ENCODE data around the gene TTC34. TPM values are rescaled to one million over a fixed set of nuclear protein-coding genes. Genes with fewer than 3 reads are reported as not detected.

Gene TTC34
- total RNA-seq, 2 experiments from 2014 or later, result 0.97 to 1.0 TPM

DNA sequence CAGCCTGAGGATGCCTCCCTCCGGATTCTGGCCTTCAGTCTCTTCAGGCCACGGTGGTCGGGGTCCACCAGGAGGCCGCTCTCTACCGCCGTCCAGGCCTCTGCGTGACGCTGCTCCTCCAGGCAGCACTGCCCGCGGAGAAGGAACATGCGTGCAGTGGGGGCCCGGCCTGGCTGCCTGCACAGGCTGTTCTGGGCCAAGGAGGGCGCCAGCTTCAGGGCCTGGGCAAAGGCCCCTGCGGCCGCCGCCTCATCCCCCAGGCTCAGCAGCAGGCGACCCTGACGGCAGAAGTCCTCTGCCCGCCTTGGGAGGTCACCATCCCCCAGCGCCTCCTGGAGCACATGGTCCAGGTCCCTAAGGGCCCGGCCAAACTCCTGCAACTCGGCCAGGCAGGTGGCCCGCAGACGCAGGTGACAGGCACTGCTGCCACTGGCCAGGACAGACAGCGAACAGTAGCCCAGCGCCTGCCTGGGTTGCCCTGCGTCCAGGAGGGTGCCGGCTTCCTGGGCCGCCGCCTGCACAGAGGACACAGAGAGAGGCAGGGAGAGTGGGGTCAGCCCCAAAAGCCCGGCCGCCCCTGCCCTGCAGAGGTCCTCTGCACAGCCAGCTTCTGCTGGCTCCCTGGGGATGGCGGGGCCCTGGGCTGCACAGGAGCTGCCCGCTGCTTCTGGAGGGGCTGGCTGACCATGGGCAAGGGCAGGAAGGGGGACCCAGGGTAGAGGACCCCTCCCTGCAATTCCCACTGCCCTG, 159.9 kb downstream of the TTC34 start:
- no peak for DNase-seq
- intact Hi-C loops (cut with micrococcal nuclease), result loop anchor here (2.0 to 5.0 kb wide), 3 partner anchors 55 to 229 kb away; partner anchors contain the start of genes PEX10 and PRXL2B
- H3K36me3 Mint-ChIP-seq, result no peaks in the 10 kb centered on the region
- ChIA-PET POLR2A (no interaction called here), CTCF (no interaction called here)
- peak overlapping the region; percentile 85 for H3K4me3 Mint-ChIP-seq
- no peak overlapping the region for H3K27ac Mint-ChIP-seq
- peaks cover 13% of the 10 kb centered on the region for H3K9me3 Mint-ChIP-seq
- H3K4me1 Mint-ChIP-seq (ENCODE audit: low read depth), result peaks cover 10% of the 10 kb centered on the region
- peaks cover 7% of the 10 kb centered on the region for H3K27me3 Mint-ChIP-seq

DNA sequence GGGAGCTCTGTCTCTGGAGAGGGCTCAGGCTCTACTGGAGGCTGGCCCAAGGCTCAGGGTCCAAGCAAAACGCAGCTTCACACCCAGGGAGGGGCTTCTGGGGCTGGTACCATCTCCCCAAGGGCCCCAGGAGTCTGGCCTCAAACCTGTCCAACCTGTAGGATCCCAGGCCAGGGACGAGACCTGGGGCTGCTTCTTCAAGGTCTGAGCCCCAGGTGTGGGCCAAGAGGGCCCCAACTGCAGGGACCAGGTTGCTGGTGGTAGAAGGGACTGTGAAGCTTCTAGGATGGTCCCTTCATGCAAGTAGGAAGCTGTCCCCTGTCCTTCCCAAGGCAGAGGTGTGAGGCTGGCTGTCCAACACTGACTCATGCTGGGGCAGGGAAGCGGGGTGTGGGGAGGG, 160.9 kb downstream of the TTC34 start:
- ChIA-PET POLR2A (no interaction called here), CTCF (no interaction called here)
- no peaks in the 10 kb centered on the region for H3K36me3 Mint-ChIP-seq
- no peak overlapping the region for H3K4me3 Mint-ChIP-seq
- no peak overlapping the region for H3K27ac Mint-ChIP-seq
- H3K4me1 Mint-ChIP-seq (ENCODE audit: low read depth), result peaks cover 10% of the 10 kb centered on the region
- peaks cover 13% of the 10 kb centered on the region for H3K9me3 Mint-ChIP-seq
- intact Hi-C loops (cut with micrococcal nuclease), result loop anchor here (5.0 kb wide), 1 partner anchor 228 kb away; the partner anchor contains the start of gene PEX10
- DNase-seq, result no peak
- peaks cover 7% of the 10 kb centered on the region for H3K27me3 Mint-ChIP-seq

DNA sequence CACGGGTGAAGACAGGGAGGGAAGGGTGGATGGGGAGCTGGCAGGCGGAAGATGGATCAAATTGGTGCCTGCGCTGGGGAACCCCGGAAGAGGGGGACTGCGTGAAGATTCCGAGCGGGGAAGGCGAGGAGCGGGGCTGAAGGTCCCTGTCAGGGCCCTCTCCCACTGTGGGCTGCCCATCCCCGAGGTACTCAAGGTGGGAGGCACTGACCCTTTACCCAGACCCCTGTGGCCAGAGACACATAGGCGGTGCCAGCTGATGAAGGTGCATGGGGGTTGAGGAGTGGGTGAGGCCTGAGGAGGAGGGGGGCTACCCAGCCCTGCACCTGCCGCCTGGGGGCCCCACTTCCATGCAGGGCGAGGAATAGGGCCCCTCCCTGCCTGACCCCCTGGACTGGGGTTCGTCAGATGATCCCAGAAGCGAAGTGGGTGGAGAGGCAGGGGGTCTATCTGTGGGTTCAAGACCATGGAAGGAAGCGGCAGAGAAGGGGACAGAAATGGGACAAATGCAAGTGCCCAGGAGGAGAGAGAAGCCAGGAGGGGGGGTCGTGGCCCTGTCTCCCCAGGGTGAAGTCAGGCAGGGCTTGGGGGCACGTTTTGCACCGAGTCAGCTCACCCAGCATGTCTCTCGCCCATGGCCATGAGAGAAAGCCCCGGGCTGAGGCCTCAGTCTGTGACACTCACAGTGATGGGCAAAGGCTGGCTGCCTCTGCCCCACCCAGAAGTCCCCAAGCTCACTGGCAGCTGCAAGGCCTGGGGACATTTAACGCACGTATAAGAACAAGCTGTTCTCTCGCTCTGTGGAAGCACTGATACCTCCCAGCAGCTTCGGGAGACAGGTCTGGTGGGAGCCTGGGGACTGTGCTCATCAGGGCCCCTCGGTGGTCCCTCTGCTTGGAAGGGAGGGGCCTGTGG, 161.6 kb downstream of the TTC34 start:
- Mint-ChIP-seq H3K36me3 (no peaks in the 10 kb centered on the region), H3K27ac (no peak overlapping the region), H3K4me3 (no peak overlapping the region), H3K9me3 (peaks cover 13% of the 10 kb centered on the region), H3K27me3 (peaks cover 7% of the 10 kb centered on the region), H3K4me1 (ENCODE audit: low read depth) (peaks cover 10% of the 10 kb centered on the region)
- DNase-seq, result no peak
- POLR2A ChIA-PET, result no interaction called here
- CTCF ChIA-PET, result no interaction called here
- intact Hi-C loops (cut with micrococcal nuclease), result loop anchor here (5.0 kb wide), 1 partner anchor 228 kb away; the partner anchor contains the start of gene PEX10

DNA sequence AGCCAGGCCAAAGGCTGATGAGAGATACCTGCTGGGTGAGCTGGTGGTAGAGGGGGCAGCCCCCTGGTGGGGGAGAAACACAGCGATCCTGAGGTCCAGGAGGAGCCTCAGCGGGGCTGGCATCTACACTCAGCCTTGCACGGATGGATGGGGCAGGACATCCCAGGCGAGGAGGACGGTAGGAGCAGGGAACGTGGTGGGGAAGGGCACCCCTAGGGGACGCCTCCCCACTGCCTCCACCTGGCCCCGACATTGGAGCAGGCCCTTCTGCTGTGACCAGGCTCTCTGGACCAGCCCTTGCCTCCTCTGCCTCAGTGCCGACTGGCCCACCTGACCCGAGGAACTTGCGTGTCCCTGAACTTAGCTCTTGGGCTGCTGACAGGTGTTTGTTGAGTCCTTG, 162.3 kb downstream of the TTC34 start:
- Mint-ChIP-seq H3K27ac (no peak overlapping the region), H3K36me3 (no peaks in the 10 kb centered on the region), H3K4me3 (no peak overlapping the region), H3K27me3 (peaks cover 7% of the 10 kb centered on the region), H3K9me3 (peaks cover 13% of the 10 kb centered on the region), H3K4me1 (ENCODE audit: low read depth) (peaks cover 10% of the 10 kb centered on the region)
- intact Hi-C loops (cut with micrococcal nuclease), result no loop called here
- CTCF ChIA-PET, result no interaction called here
- DNase-seq, result no peak
- POLR2A ChIA-PET, result no interaction called here

DNA sequence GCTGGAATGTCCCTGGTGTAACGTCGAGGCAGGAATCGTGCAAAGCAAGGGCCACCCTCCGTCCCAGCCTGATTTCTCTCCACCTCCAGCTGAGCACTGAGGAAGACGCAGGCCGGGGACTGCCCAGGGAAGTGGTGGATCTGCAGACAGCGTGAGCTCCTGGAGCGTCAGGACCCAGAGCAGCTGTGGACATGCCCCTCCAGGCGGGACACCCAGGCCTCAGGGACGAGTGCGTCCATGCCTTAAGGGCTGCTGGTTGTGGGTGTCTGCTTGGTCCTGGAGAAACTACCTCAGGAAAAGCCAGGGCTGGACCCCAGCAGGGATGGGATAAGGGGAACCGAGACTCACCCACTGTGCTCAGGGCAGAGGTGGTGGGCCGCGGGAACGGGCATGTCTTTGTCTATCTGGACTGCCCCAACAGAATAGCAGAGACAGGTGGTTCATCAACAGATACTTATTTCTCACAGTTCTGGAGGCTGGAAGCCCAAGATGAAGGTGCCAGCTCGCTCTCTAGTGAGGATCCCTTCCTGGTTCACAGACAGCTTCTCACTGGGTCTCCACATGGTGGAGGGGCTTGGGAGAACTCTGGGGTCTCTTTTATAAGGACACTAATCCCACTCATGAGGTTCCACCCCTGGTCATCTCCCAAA, 162.9 kb downstream of the TTC34 start:
- Mint-ChIP-seq H3K27me3 (peaks cover 7% of the 10 kb centered on the region), H3K4me1 (ENCODE audit: low read depth) (peaks cover 9% of the 10 kb centered on the region), H3K4me3 (no peak overlapping the region), H3K27ac (no peak overlapping the region), H3K36me3 (no peaks in the 10 kb centered on the region), H3K9me3 (peaks cover 13% of the 10 kb centered on the region)
- CTCF ChIA-PET, result no interaction called here
- DNase-seq, result no peak
- intact Hi-C loops (cut with micrococcal nuclease), result no loop called here
- POLR2A ChIA-PET, result interaction anchor here (0.6 kb wide), 1 partner anchor 206 kb away, joined by 3 read pairs; no protein-coding TSS in a partner anchor

DNA sequence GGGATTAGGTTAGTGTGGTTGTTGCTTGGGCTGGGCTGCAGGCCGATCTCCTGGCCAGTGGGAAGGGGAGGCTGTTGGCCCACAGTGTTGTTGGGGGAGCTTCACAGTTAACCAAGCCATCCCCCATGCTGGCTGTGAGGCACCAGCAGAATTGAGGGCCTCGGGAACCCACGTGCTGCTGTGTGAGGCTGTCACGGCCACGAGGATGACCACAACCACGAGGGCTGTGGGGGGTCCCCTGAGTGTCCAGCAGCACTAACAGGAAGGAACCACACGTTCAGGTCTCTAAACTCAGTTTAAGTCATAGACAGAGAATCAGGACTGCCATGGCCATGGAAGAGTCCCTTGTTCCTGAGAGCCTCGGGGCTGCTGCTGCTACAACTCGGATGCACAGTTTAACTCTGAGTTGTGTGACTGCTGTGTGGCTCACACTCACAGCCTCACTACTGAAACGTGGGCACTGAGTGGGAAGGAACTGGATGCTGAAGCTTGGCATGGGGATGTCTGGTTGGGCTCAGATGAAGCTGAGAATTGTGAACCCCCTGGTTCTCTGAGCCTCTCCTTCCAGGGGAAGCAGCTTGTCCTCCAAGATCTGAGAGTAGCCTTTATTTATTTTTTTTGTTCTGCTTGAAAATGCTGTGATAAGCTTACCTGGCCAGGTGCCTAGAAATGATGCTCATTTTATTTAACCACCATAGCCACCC, 163.9 kb downstream of the TTC34 start:
- no peak overlapping the region for H3K4me3 Mint-ChIP-seq
- no peak overlapping the region for H3K27ac Mint-ChIP-seq
- ChIA-PET POLR2A (interaction anchor here (0.6 kb wide), 1 partner anchor 205 kb away, joined by 3 read pairs; no protein-coding TSS in a partner anchor), CTCF (no interaction called here)
- H3K9me3 Mint-ChIP-seq, result peaks cover 13% of the 10 kb centered on the region
- intact Hi-C loops (cut with micrococcal nuclease), result no loop called here
- DNase-seq, result no peak
- no peaks in the 10 kb centered on the region for H3K36me3 Mint-ChIP-seq
- peaks cover 7% of the 10 kb centered on the region for H3K27me3 Mint-ChIP-seq
- peaks cover 6% of the 10 kb centered on the region for H3K4me1 Mint-ChIP-seq (ENCODE audit: low read depth)

DNA sequence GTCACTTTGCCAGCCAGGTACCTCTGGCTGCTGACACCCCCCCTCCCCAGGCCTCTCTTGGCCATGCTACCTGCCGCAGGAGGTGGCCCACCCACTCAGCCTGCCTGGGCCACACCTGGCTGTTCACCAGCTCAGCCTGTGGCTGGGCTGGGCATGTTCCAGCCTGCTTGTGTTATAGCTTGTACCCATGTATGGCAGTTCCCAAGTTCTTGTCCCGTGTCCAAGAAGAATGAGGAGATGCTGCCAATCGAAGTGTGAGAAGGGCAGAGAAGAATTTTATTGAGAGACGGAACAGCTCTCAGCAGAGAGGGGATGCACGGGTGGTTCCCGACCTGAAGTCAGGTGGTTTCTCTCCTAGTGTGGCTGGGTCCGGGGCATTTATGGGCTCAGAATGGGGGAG, 164.8 kb downstream of the TTC34 start:
- Mint-ChIP-seq H3K9me3 (peaks cover 13% of the 10 kb centered on the region), H3K27ac (no peak overlapping the region), H3K36me3 (no peaks in the 10 kb centered on the region), H3K4me1 (ENCODE audit: low read depth) (no peaks in the 10 kb centered on the region), H3K4me3 (no peak overlapping the region), H3K27me3 (peaks cover 7% of the 10 kb centered on the region)
- ChIA-PET POLR2A (no interaction called here), CTCF (no interaction called here)
- intact Hi-C loops (cut with micrococcal nuclease), result no loop called here
- DNase-seq, result no peak

DNA sequence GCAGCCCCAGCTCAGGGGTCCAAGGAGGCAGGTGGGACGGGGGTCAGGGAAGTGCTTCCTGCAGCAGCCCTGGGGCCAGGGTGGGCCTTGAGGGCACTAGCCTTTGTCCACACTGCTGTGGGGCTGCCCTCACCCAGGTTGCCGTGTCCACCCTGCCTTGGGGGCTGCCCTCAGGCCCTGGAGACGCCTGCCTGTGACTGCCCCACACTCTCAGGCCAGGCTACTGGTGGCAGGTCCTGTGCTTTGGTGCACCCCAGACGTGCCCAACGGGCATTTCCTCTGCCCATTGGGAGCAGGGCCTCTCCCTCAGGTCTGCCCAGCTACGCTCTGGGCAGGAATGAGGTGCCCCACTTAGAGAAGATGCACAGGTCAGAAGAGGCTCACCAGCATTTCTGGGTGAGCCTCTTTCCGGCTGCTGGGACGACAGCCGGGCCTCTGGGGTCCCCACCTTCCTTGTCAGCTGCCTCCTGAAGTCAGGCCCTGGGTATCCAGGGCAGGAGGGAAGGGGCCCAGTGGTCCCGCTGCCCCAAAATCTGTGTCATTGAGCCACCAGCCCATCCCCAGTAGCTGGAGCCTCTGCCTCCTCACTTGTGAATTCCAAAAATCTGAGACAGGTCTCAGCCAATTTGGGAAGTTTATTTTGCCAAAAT, 166.0 kb downstream of the TTC34 start:
- CTCF ChIA-PET, result no interaction called here
- Mint-ChIP-seq H3K9me3 (peaks cover 17% of the 10 kb centered on the region), H3K27me3 (peaks cover 11% of the 10 kb centered on the region), H3K27ac (no peak overlapping the region), H3K4me1 (ENCODE audit: low read depth) (no peaks in the 10 kb centered on the region), H3K36me3 (no peaks in the 10 kb centered on the region), H3K4me3 (no peak overlapping the region)
- POLR2A ChIA-PET, result no interaction called here
- DNase-seq, result no peak
- intact Hi-C loops (cut with micrococcal nuclease), result no loop called here

GRCh38 chr1:2633936-2634491, 167.5 kb downstream of the TTC34 start:
- no peaks in the 10 kb centered on the region for H3K4me1 Mint-ChIP-seq (ENCODE audit: low read depth)
- ChIA-PET POLR2A (no interaction called here), CTCF (no interaction called here)
- H3K27me3 Mint-ChIP-seq, result peaks cover 22% of the 10 kb centered on the region
- peaks cover 23% of the 10 kb centered on the region for H3K9me3 Mint-ChIP-seq
- no peak overlapping the region for H3K4me3 Mint-ChIP-seq
- H3K27ac Mint-ChIP-seq, result no peak overlapping the region
- no peaks in the 10 kb centered on the region for H3K36me3 Mint-ChIP-seq
- intact Hi-C loops (cut with micrococcal nuclease), result no loop called here
- no peak for DNase-seq

GRCh38 chr1:2633366-2633935, 168.0 kb downstream of the TTC34 start:
- CTCF ChIA-PET, result no interaction called here
- POLR2A ChIA-PET, result no interaction called here
- no peak for DNase-seq
- Mint-ChIP-seq H3K27ac (no peak overlapping the region), H3K36me3 (no peaks in the 10 kb centered on the region), H3K27me3 (peaks cover 22% of the 10 kb centered on the region), H3K4me3 (no peak overlapping the region), H3K9me3 (peaks cover 23% of the 10 kb centered on the region), H3K4me1 (ENCODE audit: low read depth) (no peaks in the 10 kb centered on the region)
- intact Hi-C loops (cut with micrococcal nuclease), result no loop called here

Data from activated CD4-positive, alpha-beta memory T cell treated with anti-CD3 and anti-CD28 coated beads for 36 hours (primary cell).